DMS153 treated with DMSO at 0.1 percent for 48 hours (cell line): ENCODE measurements around the gene DDX52.
A peak's percentile ranks its signal among the peaks of the same experiment; 100 is the strongest.

ENCODE experiments used
- DNase-seq: peaks from one replicate; lab custom pipeline; 2025; ENCODE audit not compliant: unreplicated experiment; lab: John Stamatoyannopoulos, UW

DDX52 gene

DNA sequence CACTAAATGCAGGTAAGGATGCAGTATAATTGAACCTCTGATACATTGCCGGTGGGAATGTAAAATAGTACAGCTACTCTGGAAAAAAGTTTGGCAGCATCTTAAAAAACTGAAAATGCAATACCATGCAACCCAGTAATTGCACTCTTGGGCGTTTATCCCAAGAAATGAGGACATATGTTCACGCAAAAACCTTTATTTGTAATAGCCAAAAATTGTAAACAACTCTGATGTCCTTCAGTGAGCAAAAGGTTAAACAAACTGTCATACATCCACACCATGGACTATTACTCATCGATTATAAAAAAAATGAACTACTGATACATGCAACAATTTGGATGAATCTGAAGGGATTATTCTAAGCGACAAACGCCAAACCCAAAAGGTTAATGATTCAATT is 51.0 kb downstream of the DDX52 start:
- DNase-seq = no peak

DNA sequence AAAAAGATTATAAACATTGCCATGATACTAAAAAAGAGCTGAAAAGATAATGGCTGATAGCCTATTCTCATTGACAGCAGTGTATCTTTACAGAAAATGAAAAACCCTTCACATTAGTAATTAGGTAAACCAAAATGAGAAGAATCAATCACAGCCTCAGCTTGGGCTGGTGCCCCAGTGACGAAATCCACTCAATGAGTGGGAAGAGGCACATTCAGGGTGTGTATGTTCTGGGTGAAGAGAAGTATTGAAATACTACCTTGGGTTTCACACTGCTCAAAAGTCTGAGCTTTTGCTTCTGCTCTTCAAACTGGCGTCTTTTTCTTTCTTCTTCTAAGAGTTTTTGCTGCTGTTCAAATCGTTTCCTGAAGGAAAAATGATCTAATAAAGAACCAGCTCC is 58.2 kb downstream of the DDX52 start:
- DNase-seq = no peak

GRCh38 chr17:37576281-37576680 is 67.0 kb downstream of the DDX52 start:
- no peak for DNase-seq

DNA sequence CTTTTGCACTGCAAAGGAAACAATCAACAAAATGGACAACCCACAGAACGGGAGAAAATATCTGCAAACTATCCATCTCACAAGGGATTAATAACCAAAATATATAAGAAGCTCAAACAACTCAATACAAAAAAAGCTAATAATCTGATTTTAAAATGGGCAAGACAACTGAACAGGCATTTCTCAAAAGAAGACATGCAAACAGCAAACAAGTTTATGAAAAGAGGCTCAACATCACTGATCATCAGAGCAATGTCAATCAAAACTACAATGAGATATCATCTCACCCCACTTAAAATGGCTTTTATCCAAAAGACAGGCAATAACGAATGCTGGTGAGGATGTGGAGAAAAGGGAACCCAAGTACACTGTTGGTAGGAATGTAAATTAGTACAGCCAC is 68.8 kb downstream of the DDX52 start:
- no peak for DNase-seq

GRCh38 chr17:37571674-37572073 is 71.6 kb downstream of the DDX52 start:
- no peak for DNase-seq

DNA sequence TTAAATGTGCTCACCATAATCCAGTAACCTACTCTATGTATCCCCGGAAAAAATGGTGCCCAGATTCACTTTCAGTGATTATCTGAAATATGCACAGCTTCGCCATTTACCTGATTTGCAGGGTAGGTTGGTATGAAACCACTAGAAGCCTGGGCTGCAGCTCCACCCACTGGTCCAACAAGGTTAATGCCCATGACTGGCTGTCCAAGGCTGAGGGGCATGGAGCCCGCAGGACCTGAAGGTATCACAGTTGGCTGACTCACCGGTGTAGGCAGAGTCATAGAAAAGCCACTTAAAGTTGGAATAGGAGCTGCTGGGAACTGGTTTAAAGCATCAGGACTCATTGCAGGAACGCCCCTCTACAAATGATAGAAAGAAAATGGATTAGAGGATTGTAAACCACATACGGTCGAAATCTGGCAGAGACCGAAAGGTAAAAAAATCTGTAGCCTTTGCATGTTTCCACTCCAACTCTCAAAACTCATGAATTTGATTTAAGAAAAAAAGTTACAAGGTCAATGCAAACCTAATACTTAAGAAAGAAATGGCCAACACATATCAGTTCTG is 72.6 kb downstream of the DDX52 start:
- DNase-seq = peak; percentile 6

DNA sequence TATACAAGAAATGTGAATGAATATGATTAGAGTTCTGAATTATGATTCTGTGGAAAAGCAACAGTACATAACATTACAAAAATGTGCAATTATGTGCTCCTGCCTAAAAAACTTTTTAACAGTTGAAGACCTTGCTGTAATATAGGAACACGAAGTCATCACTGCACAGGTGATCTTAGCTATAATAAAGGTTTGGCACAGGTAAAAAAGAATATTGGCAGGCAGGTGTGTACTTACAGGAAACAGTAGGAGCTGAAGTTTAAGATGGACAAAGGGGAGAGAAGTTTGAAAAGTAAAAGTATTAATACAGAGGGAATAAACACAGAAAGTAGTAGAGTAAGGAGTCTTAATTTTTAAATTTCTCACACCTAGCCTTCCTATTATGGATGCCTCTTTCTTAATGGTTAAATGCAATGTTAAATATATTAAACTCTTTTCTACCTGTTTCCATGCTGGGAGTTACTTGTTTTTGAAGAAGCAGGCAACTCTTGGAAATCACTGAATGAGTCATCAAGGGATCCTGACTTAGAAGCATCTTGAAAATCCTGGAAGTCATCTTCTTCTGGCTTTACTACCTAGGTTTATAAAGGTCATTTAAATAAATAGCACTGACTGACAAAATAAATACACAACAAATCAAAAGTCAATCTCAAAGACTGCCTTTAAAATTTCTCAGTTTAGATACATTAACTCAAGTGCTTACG is 74.7 kb downstream of the DDX52 start:
- DNase-seq = no peak

DNA sequence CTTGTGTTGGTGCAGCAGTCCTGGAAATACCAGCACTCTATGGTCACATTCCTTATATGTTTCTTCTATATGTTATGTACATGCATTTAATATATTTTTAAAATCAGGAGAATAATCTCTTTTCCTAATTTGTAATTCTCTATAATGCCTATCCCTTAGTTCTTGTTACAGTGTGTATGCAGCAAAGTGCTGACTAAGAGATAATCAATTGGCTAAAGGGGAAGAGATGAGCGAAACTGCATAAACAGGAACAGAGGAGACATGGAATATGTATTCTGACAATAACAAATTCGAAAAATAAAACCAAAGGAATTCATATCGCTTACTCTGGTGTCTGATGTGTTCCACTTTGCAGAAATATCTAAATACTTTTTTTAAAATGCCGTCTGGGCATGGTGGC is 75.7 kb downstream of the DDX52 start:
- no peak for DNase-seq

DNA sequence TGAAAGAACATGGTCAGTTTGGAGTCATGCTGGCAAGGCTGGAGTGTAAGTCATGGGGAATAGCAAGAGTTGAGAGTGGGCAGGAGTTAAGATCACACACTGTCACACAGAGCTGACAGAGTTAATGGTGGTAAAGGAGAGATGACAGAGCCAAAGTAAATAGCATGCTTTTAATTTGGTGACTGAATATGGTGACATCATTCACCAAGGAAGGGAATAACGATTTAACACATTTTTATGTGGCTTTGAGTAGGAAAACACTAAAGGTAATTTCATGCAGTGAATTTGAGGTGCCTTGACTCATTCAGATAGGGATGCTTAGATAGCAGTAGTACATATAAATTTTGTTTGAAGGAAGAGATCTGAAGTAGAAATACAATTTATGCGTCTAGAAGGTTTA is 76.1 kb downstream of the DDX52 start:
- no peak for DNase-seq

DNA sequence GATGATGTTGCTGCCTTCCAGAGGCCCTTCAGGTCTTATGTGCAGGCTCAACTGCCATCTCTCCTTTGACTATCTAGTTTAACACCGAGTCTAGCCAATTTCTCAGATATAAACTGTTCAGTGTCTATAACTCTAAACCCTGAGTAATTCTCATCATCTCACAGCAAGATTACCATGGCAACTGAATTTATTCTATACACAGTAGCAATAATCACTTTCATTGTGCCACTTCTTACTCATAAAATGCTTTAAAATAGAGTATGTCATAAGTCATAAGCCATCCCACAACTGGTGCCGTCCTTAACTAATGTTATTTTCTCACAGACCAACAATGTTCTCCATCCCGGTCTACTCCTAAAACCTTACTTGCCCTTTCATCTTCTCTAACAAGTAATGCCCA is 79.0 kb downstream of the DDX52 start:
- no peak for DNase-seq

GRCh38 chr17:37562016-37562745 is 81.1 kb downstream of the DDX52 start:
- no peak for DNase-seq
